GM12878 (cell line): ENCODE data around the gene ANKRD11. TPM values are rescaled to one million over a fixed set of nuclear protein-coding genes. Genes with fewer than 3 reads are reported as not detected.

ENCODE experiments used
- ATAC-seq: fragments of 200-7000 bp; cut with Tn5 transposase; 3 replicates; pipeline ENCODE4 v1.9.1; 2020; ENCODE audit warnings: mild to moderate bottlenecking, moderate library complexity
- BruUV-seq: library from RNA; stranded (reverse); fragments of 400-500 nt; replicated peaks from 2 replicates; lab custom pipeline; 2021; lab: Mats Ljungman, UMichigan
- CTCF ChIA-PET: fragments of 300-600 bp; sonication (Branson Sonifier 250); formaldehyde crosslinking; extraction: SDS; loops from one replicate; lab custom pipeline; 2021; ENCODE audit warnings: inconsistent platforms; lab: Yijun Ruan, JAX
- POLR2A ChIA-PET: fragments of 350-600 bp; formaldehyde crosslinking; extraction: SDS; loops from one replicate; lab custom pipeline; 2021; ENCODE audit warnings: inconsistent platforms; lab: Charles Lee
- RAD21 ChIA-PET: fragments of 300-600 bp; sonication (Branson Sonifier 250); formaldehyde crosslinking; loops from one replicate; lab custom pipeline; 2023; ENCODE audit warnings: antibody characterized with exemption; ENCODE audit not compliant: unreplicated experiment; lab: Charles Lee
- SMC1A ChIA-PET: fragments of 300-600 bp; sonication (Branson Sonifier 250); formaldehyde crosslinking; loops from one replicate; lab custom pipeline; 2023; ENCODE audit not compliant: unreplicated experiment, uncharacterized antibody; lab: Charles Lee
- DNase-seq: peaks from one replicate; pipeline ENCODE4 v3.0.0-alpha.2; 2011; ENCODE audit warnings: low read depth, low spot score
- FAIRE-seq: peaks from 3 replicates; lab custom pipeline; 2011; peaks lifted over from hg19 to GRCh38; lab: Jason Lieb, UNC
- H2AFZ ChIP-seq: 2 replicates; pipeline ENCODE4 v1.6.0; 2011; ENCODE audit warnings: low read depth, low read length, control low read depth; ENCODE audit not compliant: control insufficient read depth
- H3K27ac ChIP-seq: 2 replicates; pipeline ENCODE4 v1.5.1; 2011; ENCODE audit warnings: control low read depth; ENCODE audit not compliant: control insufficient read depth, insufficient read depth
- H3K27me3 ChIP-seq, 2 experiments: replicated peaks in 1 of 2; 2 replicates each; pipeline versions ENCODE4 v1.6.0 to v1.6.1; 2011; ENCODE audit warnings: low read length in 1 of 2; ENCODE audit not compliant: control insufficient read depth in 2 of 2, insufficient read depth in 2 of 2
- H3K36me3 ChIP-seq, 2 experiments: 2 replicates each; pipeline ENCODE4 v1.5.1; 2011; ENCODE audit warnings: low read length in 1 of 2; ENCODE audit not compliant: control insufficient read depth in 2 of 2, insufficient read depth in 2 of 2
- H3K4me1 ChIP-seq: 2 replicates; pipeline ENCODE4 v1.6.1; 2011; ENCODE audit warnings: mild to moderate bottlenecking, low read length, moderate library complexity, mixed read lengths; ENCODE audit not compliant: control insufficient read depth, insufficient read depth
- H3K4me2 ChIP-seq: 2 replicates; pipeline ENCODE4 v1.6.0; 2011; ENCODE audit warnings: control low read depth; ENCODE audit not compliant: control insufficient read depth, insufficient read depth
- H3K4me3 ChIP-seq: fragments of 200-600 bp; sonication (generic); 2 replicates; pipeline ENCODE4 v1.5.1; 2016
- H3K79me2 ChIP-seq: 2 replicates; pipeline ENCODE4 v1.6.0; 2011; ENCODE audit warnings: low read length; ENCODE audit not compliant: control insufficient read depth, insufficient read depth
- H3K9ac ChIP-seq: 2 replicates; pipeline ENCODE4 v1.8.0; 2011; ENCODE audit warnings: low read length, control low read depth, mixed read lengths; ENCODE audit not compliant: control insufficient read depth, insufficient read depth
- H3K9me3 ChIP-seq: replicated peaks from 3 replicates; pipeline ENCODE4 v1.5.1; 2011; ENCODE audit warnings: mild to moderate bottlenecking, low read length; ENCODE audit not compliant: control insufficient read depth, insufficient read depth
- H4K20me1 ChIP-seq: 2 replicates; pipeline ENCODE4 v1.6.0; 2011; ENCODE audit not compliant: control insufficient read depth, insufficient read depth
- BRCA1 ChIP-seq: IDR thresholded peaks from 2 replicates; pipeline ENCODE4 v1.6.1; 2011; ENCODE audit warnings: low read depth, low read length, improper control_type of control experiment
- CREB1 ChIP-seq: IDR thresholded peaks from 2 replicates; pipeline ENCODE4 v1.6.1; 2012; ENCODE audit warnings: low read depth, mild to moderate bottlenecking, inconsistent platforms
- MXI1 ChIP-seq: fragments of 150-350 bp; IDR thresholded peaks from 2 replicates; pipeline ENCODE4 v1.6.1; 2011; ENCODE audit warnings: low read depth, mild to moderate bottlenecking, inconsistent platforms, low read length, improper control_type of control experiment
- NR2C2 ChIP-seq: IDR thresholded peaks from 2 replicates; pipeline ENCODE4 v1.6.1; 2011; ENCODE audit warnings: borderline replicate concordance, low read depth; ENCODE audit not compliant: control insufficient read depth, insufficient read length
- NRF1 ChIP-seq: conservative IDR thresholded peaks from 2 replicates; pipeline ENCODE4 v1.6.1; 2011; ENCODE audit warnings: mild to moderate bottlenecking, low read depth, low read length, improper control_type of control experiment
- SKIL ChIP-seq: fragments of 450-650 bp; IDR thresholded peaks from 2 replicates; pipeline ENCODE4 v1.6.1; 2017; ENCODE audit warnings: mild to moderate bottlenecking, low read depth, inconsistent platforms; ENCODE audit not compliant: poor library complexity, severe bottlenecking
- SMAD1 ChIP-seq: fragments of 450-650 bp; IDR thresholded peaks from 2 replicates; pipeline ENCODE4 v1.6.1; 2018; ENCODE audit warnings: mild to moderate bottlenecking, low read depth; ENCODE audit not compliant: partially characterized antibody
- STAT3 ChIP-seq: IDR thresholded peaks from 2 replicates; pipeline ENCODE4 v1.6.1; 2011; ENCODE audit warnings: low read depth, low read length, improper control_type of control experiment
- TCF3 ChIP-seq: IDR thresholded peaks from 2 replicates; pipeline ENCODE4 v1.6.1; 2012; ENCODE audit warnings: low read depth, mild to moderate bottlenecking, low read length, borderline replicate concordance; ENCODE audit not compliant: insufficient read depth
- WGBS: methylation state at CpG from one replicate; pipeline ENCODE4 v1.1.6; 2016; ENCODE audit warnings: low lambda C conversion rate; ENCODE audit not compliant: insufficient replicate concordance, insufficient coverage; ENCODE audit errors: missing lambda C conversion rate; 5-methylcytosine and 5-hydroxymethylcytosine counted together
- in situ Hi-C: fragments of 300-500 bp; cut with MboI; formaldehyde crosslinking; loops from 9 replicates; pipeline ENCODE4 v1.14.3; 2018; ENCODE audit warnings: mixed read lengths
- intact Hi-C: fragments of 100-400 bp; cut with micrococcal nuclease; formaldehyde crosslinking; loops from one replicate; pipeline ENCODE4 v1.14.2; 2022; ENCODE audit not compliant: unreplicated experiment
- polyA plus RNA-seq, 11 experiments: library from polyadenylated mRNA; depleted of rRNA in 4 of 11; unstranded in 6 of 11; stranded (reverse) in 5 of 11; fragments of >200 nt; fragmentation: Nextera tagmentation in 4 of 11; fragmentation: Illumina TruSeq in 1 of 11; extraction: Ambion mirVana in 4 of 11; extraction: Trizol in 1 of 11; gene quantifications; 1 replicate in 1 of 11; 2 replicates in 10 of 11; pipeline versions ENCODE4 v1.2.1 to v1.2.3, GENCODE V29; 2011 to 2016; ENCODE audit warnings: inconsistent platforms in 2 of 11, missing spikeins in 2 of 11, low read depth in 1 of 11
- total RNA-seq, 4 experiments: library from RNA; depleted of rRNA in 3 of 4; stranded (reverse); fragments of >200 nt in 3 of 4; fragmentation: Illumina TruSeq in 1 of 4; extraction: Trizol in 1 of 4; gene quantifications; 2 replicates each; pipeline versions ENCODE4 v1.2.1 to v1.2.3, GENCODE V29; 2013 to 2021
- TF ChIP-seq, protein P1 (sequence below): fragments of 450-650 bp; IDR thresholded peaks from 2 replicates; pipeline ENCODE4 v1.6.1; 2017; ENCODE audit warnings: antibody characterized with exemption, mild to moderate bottlenecking, moderate library complexity

The ANKRD11 gene
- total and polyA plus RNA-seq, 10 of the 15 experiments (the other 5 are each of a cell fraction or from before 2014, with no cell fraction given), result 5.1 to 103 (median 27.4) TPM

GRCh38 chr16:89381788-89382187 is 108.6 kb downstream of the ANKRD11 start:
- ChIA-PET RAD21 (no interaction called here), CTCF (interaction anchor here (0.6 kb wide), 1 partner anchor 78 kb away, joined by 3 read pairs; no protein-coding TSS in a partner anchor), POLR2A (interaction anchor here (0.5 kb wide), 1 partner anchor 147 kb away, joined by 3 read pairs; no protein-coding TSS in a partner anchor), SMC1A (no interaction called here)
- Histone ChIP-seq H3K36me3 (peaks cover 0 to 7% of the 10 kb centered on the region in 2 experiments; a peak in 1 of 4 replicates), H3K4me3 (no peak overlapping the region), H3K9me3 (peaks cover 2% of the 10 kb centered on the region; the same call in 2 of the 3 replicates), H4K20me1 (peaks cover 28% of the 10 kb centered on the region), H3K4me1 (peaks cover 9% of the 10 kb centered on the region), H3K27ac (no peak overlapping the region), H3K27me3 (no peaks in the 10 kb centered on the region), H3K4me2 (no peak overlapping the region), H3K79me2 (peaks cover 90% of the 10 kb centered on the region), H2AFZ (no peak overlapping the region), H3K9ac (no peak overlapping the region)
- TF ChIP-seq TCF3, result no peak
- TF ChIP-seq NR2C2, result no peak
- TF ChIP-seq SMAD1, result no peak
- no peak for TF ChIP-seq CREB1
- no peak for TF ChIP-seq SKIL
- TF ChIP-seq, protein P1, sequence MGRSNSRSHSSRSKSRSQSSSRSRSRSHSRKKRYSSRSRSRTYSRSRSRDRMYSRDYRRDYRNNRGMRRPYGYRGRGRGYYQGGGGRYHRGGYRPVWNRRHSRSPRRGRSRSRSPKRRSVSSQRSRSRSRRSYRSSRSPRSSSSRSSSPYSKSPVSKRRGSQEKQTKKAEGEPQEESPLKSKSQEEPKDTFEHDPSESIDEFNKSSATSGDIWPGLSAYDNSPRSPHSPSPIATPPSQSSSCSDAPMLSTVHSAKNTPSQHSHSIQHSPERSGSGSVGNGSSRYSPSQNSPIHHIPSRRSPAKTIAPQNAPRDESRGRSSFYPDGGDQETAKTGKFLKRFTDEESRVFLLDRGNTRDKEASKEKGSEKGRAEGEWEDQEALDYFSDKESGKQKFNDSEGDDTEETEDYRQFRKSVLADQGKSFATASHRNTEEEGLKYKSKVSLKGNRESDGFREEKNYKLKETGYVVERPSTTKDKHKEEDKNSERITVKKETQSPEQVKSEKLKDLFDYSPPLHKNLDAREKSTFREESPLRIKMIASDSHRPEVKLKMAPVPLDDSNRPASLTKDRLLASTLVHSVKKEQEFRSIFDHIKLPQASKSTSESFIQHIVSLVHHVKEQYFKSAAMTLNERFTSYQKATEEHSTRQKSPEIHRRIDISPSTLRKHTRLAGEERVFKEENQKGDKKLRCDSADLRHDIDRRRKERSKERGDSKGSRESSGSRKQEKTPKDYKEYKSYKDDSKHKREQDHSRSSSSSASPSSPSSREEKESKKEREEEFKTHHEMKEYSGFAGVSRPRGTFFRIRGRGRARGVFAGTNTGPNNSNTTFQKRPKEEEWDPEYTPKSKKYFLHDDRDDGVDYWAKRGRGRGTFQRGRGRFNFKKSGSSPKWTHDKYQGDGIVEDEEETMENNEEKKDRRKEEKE, result no peak
- no peak for TF ChIP-seq STAT3
- no peak for TF ChIP-seq MXI1
- TF ChIP-seq BRCA1, result no peak
- TF ChIP-seq NRF1, result no peak
- no TSS peak for BruUV-seq
- FAIRE-seq, result no peak
- WGBS, result 83% methylated on average over 14 of the region's 14 CpGs
- DNase-seq, result no peak
- in situ Hi-C loops (no loop called here), intact Hi-C loops (no loop called here)
- no peak for ATAC-seq
